Osteocyte (in vitro differentiated cells): Measurements from ENCODE around the gene NSG2. TPM values are rescaled to one million over a fixed set of nuclear protein-coding genes. Genes with fewer than 3 reads are reported as not detected.
"Not testable (repeated sequence)": the region's sequence is repeated elsewhere in the genome, so short reads cannot be mapped to it uniquely, and the experiment has no call there.

ENCODE experiments used
- DNase-seq: peaks from one replicate; pipeline ENCODE4 v3.0.0; 2021; ENCODE audit warnings: mixed read lengths; ENCODE audit not compliant: unreplicated experiment; ENCODE audit errors: extremely low spot score
- H3K27ac Mint-ChIP-seq: one replicate; pipeline ENCODE4 v1.8.0; 2021; ENCODE audit warnings: mild to moderate bottlenecking, mixed read lengths; ENCODE audit not compliant: unreplicated experiment
- H3K27me3 Mint-ChIP-seq: one replicate; pipeline ENCODE4 v1.8.0; 2021; ENCODE audit warnings: mixed read lengths; ENCODE audit not compliant: unreplicated experiment
- H3K36me3 Mint-ChIP-seq: one replicate; pipeline ENCODE4 v1.8.0; 2021; ENCODE audit warnings: mixed read lengths; ENCODE audit not compliant: unreplicated experiment
- H3K4me1 Mint-ChIP-seq: one replicate; pipeline ENCODE4 v1.8.0; 2021; ENCODE audit warnings: mixed read lengths; ENCODE audit not compliant: unreplicated experiment
- H3K4me3 Mint-ChIP-seq: one replicate; pipeline ENCODE4 v1.8.0; 2021; ENCODE audit warnings: mild to moderate bottlenecking, moderate library complexity, mixed read lengths; ENCODE audit not compliant: unreplicated experiment
- H3K9me3 Mint-ChIP-seq: one replicate; pipeline ENCODE4 v1.8.0; 2021; ENCODE audit warnings: mixed read lengths; ENCODE audit not compliant: unreplicated experiment
- total RNA-seq: library from RNA; stranded (reverse); gene quantifications from 2 replicates; pipeline ENCODE4 v1.2.1, GENCODE V29; 2021
- TF ChIP-seq, protein P1 (sequence below): fragments of 200-600 bp; sonication (generic); IDR thresholded peaks from 2 replicates; pipeline ENCODE4 v1.5.0; 2021; ENCODE audit warnings: antibody characterized with exemption, mild to moderate bottlenecking, moderate library complexity

NSG2 gene
- total RNA-seq, 1 donor from 2014 or later = not detected

GRCh38 chr5:174100490-174100889, 55.0 kb downstream of the NSG2 start:
- TF ChIP-seq, protein P1, sequence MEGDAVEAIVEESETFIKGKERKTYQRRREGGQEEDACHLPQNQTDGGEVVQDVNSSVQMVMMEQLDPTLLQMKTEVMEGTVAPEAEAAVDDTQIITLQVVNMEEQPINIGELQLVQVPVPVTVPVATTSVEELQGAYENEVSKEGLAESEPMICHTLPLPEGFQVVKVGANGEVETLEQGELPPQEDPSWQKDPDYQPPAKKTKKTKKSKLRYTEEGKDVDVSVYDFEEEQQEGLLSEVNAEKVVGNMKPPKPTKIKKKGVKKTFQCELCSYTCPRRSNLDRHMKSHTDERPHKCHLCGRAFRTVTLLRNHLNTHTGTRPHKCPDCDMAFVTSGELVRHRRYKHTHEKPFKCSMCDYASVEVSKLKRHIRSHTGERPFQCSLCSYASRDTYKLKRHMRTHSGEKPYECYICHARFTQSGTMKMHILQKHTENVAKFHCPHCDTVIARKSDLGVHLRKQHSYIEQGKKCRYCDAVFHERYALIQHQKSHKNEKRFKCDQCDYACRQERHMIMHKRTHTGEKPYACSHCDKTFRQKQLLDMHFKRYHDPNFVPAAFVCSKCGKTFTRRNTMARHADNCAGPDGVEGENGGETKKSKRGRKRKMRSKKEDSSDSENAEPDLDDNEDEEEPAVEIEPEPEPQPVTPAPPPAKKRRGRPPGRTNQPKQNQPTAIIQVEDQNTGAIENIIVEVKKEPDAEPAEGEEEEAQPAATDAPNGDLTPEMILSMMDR = no peak
- no peaks in the 10 kb centered on the region for H3K36me3 Mint-ChIP-seq
- DNase-seq = no peak
- no peaks in the 10 kb centered on the region for H3K27me3 Mint-ChIP-seq
- no peak overlapping the region for H3K4me3 Mint-ChIP-seq
- H3K27ac Mint-ChIP-seq = no peak overlapping the region
- H3K9me3 Mint-ChIP-seq = no peaks in the 10 kb centered on the region
- H3K4me1 Mint-ChIP-seq = no peaks in the 10 kb centered on the region

- H3K36me3 Mint-ChIP-seq = no peaks in the 10 kb centered on the region
- H3K4me3 Mint-ChIP-seq = no peak overlapping the region
- H3K27ac Mint-ChIP-seq = no peak overlapping the region
- H3K9me3 Mint-ChIP-seq = no peaks in the 10 kb centered on the region
- H3K27me3 Mint-ChIP-seq = no peaks in the 10 kb centered on the region
- H3K4me1 Mint-ChIP-seq = no peaks in the 10 kb centered on the region
- no peak for DNase-seq
- TF ChIP-seq, protein P1 = no peak
Measured at GRCh38 chr5:174101195-174101730, 55.8 kb downstream of the NSG2 start.

DNA sequence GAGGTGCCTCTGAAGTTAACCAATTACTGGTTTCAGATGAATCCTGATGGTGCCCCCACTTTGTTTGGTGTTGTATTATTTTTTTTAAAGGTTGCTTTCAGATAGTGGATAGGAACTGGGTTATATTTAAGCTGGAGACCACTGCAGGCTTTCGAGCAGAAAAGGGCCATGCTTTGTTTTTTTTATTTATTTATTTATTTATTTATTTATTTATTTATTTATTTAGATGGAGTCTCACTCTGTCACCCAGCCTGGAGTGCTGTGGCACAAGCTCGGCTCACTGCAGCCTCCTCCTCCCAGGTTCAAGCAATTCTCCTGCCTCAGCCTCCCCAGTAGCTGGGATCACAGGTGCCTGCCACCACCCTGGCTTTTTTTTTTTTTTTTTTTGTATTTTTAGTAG, 57.1 kb downstream of the NSG2 start:
- H3K4me1 Mint-ChIP-seq, H3K27me3 Mint-ChIP-seq, H3K27ac Mint-ChIP-seq, H3K36me3 Mint-ChIP-seq, H3K4me3 Mint-ChIP-seq, DNase-seq, H3K9me3 Mint-ChIP-seq: not testable (repeated sequence)

DNA sequence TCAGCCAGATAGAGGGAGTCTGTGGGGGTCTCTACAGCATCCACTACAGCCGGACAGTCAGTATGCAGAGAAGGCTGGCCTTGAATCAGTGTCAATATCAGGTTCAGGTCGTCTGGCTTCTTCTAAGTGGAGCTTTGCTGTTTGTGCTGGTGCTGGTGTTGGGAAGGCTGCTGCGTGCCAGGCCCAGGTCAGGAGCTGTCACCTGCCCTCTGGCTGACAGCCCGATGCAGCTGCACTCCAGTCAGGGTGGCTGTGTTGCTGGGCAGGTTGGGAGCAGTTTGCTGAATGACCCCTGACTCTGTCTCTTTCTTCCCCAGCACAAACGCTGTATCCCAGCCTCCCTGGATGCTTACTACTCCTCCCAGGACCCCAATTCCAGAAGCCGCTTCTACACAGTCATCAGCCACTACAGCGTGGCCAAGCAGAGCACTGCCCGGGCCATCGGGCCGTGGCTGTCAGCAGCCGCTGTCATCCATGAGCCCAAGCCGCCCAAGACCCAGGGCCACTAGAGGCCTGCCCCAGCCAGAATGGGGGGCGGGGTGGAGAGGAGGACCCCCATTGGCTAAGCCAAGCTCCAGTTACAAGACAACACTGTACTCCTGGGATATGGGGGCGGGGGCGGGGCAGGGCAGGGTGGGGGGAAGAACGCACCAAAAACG, 61.6 kb downstream of the NSG2 start:
- H3K4me1 Mint-ChIP-seq = no peaks in the 10 kb centered on the region
- H3K4me3 Mint-ChIP-seq = no peak overlapping the region
- no peak overlapping the region for H3K27ac Mint-ChIP-seq
- H3K36me3 Mint-ChIP-seq = no peaks in the 10 kb centered on the region
- DNase-seq = no peak
- TF ChIP-seq, protein P1 = no peak
- no peaks in the 10 kb centered on the region for H3K27me3 Mint-ChIP-seq
- no peaks in the 10 kb centered on the region for H3K9me3 Mint-ChIP-seq

DNA sequence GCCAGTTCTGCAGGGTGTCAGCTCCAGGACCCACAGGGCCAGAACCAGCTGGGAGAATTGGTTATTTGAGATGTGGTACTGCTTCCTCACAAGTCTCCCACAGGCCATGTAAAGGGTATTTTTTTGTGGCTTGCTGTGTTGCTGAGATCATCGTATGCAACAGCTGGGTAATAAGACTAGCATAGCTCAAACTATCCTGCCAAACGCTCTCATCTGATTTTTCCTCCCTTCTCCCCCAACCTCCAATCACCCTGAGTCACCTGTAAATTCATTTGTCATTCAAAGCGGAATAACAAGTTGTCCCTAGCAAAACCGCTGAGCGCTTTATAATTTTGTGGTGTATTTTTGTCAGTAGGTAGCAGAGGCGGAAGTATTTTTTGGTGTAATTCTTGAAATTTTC, 63.2 kb downstream of the NSG2 start:
- TF ChIP-seq, protein P1 = no peak
- no peaks in the 10 kb centered on the region for H3K9me3 Mint-ChIP-seq
- H3K27me3 Mint-ChIP-seq = peaks cover 2% of the 10 kb centered on the region
- no peaks in the 10 kb centered on the region for H3K36me3 Mint-ChIP-seq
- no peak overlapping the region for H3K27ac Mint-ChIP-seq
- no peaks in the 10 kb centered on the region for H3K4me1 Mint-ChIP-seq
- DNase-seq = no peak
- H3K4me3 Mint-ChIP-seq = no peak overlapping the region
